MM.1S (cell line): ENCODE results near the gene COL27A1.

Source experiments
- DNase-seq: peaks from one replicate; pipeline ENCODE4 v3.0.0-alpha.2; 2015
- H2AFZ ChIP-seq: fragments of 300-600 bp; sonication (generic); 2 replicates; pipeline ENCODE4 v1.6.0; 2016; ENCODE audit warnings: antibody characterized with exemption, low read length
- H3F3A ChIP-seq: fragments of 300-600 bp; sonication (generic); 2 replicates; pipeline ENCODE4 v1.6.1; 2016; ENCODE audit warnings: mild to moderate bottlenecking, antibody characterized with exemption, low read length, moderate library complexity, mixed read lengths; ENCODE audit not compliant: insufficient read depth
- H3K27ac ChIP-seq: fragments of 300-600 bp; sonication (generic); 2 replicates; pipeline ENCODE4 v1.5.1; 2016; ENCODE audit warnings: mild to moderate bottlenecking, low read length
- H3K27me3 ChIP-seq: fragments of 300-600 bp; sonication (generic); replicated peaks from 2 replicates; pipeline ENCODE4 v1.6.0; 2016; ENCODE audit warnings: low read length; ENCODE audit not compliant: insufficient read depth
- H3K36me3 ChIP-seq: fragments of 300-600 bp; sonication (generic); replicated peaks from 2 replicates; pipeline ENCODE4 v1.6.1; 2016; ENCODE audit warnings: mild to moderate bottlenecking, low read length, mixed read lengths; ENCODE audit not compliant: insufficient read depth
- H3K4me1 ChIP-seq: fragments of 300-600 bp; sonication (generic); 2 replicates; pipeline ENCODE4 v1.6.1; 2016; ENCODE audit warnings: low read length, mixed read lengths
- H3K4me2 ChIP-seq: fragments of 300-600 bp; sonication (generic); 2 replicates; pipeline ENCODE4 v1.6.0; 2016; ENCODE audit warnings: low read depth, low read length
- H3K4me3 ChIP-seq: fragments of 300-600 bp; sonication (generic); 2 replicates; pipeline ENCODE4 v1.5.1; 2016; ENCODE audit warnings: low read length, mixed read lengths
- H3K79me2 ChIP-seq: fragments of 300-600 bp; sonication (generic); 2 replicates; pipeline ENCODE4 v1.6.1; 2016; ENCODE audit warnings: mixed run types, low read length, mixed read lengths
- H3K9ac ChIP-seq: fragments of 300-600 bp; sonication (generic); 2 replicates; pipeline ENCODE4 v1.6.1; 2016; ENCODE audit warnings: low read length, mixed read lengths
- H3K9me2 ChIP-seq: fragments of 300-600 bp; sonication (generic); replicated peaks from 2 replicates; pipeline ENCODE4 v1.6.1; 2016; ENCODE audit warnings: mild to moderate bottlenecking, low read length, mixed read lengths; ENCODE audit not compliant: insufficient read depth
- H3K9me3 ChIP-seq: fragments of 300-600 bp; sonication (generic); replicated peaks from 2 replicates; pipeline ENCODE4 v1.6.1; 2016; ENCODE audit warnings: mild to moderate bottlenecking, low read length, mixed read lengths; ENCODE audit not compliant: insufficient read depth
- H4K20me1 ChIP-seq: fragments of 300-600 bp; sonication (generic); 2 replicates; pipeline ENCODE4 v1.6.1; 2016; ENCODE audit warnings: mild to moderate bottlenecking, low read length, moderate library complexity, mixed read lengths; ENCODE audit not compliant: insufficient read depth
- EZH2 ChIP-seq: fragments of 300-600 bp; sonication (generic); optimal IDR thresholded peaks from 2 replicates; pipeline ENCODE3; 2017; ENCODE audit warnings: low read depth, mild to moderate bottlenecking, antibody characterized with exemption, low read length, mixed read lengths
- EZH2phosphoT487 ChIP-seq: fragments of 300-600 bp; sonication (generic); IDR thresholded peaks from 2 replicates; pipeline ENCODE4 v1.6.1; 2018; ENCODE audit warnings: antibody characterized with exemption, low read length
- TF ChIP-seq, protein P1 (sequence below): fragments of 300-600 bp; sonication (generic); IDR thresholded peaks from 2 replicates; pipeline ENCODE4 v1.5.1; 2016; ENCODE audit warnings: antibody characterized with exemption, low read length, mixed read lengths

The COL27A1 gene

DNA sequence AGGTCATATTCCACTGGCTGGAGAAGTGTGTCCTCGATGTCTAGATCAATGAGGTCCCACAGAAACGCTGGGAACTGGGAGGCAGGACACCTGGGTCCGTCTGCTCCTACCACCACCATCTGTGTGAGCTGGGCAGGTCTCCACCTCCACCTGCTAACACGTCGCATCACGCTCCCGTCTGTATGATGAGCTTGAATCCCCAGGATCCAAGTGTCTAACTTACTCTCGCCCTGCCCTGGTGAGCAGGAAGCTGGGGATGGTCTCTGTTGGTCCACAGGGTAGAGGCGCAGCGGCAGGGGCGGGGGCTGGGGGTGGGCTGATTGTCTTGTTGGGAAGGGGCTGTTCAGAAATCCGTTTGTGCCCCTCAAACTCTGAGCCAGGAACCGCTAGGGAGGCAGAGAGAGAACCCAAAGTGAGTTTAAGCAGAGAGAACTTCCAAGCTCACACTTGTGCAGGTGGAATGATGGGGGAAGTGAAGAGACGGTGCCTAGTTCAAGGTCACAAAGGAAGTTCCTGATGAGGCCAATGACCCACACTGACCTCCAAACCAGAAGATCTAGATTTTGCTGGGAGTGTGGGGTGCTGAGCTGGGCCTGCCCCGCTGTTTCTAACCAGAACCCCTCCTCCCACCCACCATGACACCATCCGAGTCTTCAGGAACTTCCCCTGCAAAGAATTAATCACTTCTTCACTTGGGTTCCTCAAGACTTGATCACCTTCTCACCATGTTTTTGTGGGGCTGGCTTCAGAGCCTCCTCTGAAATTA lies 195.5 kb downstream of the COL27A1 start:
- no peaks in the 10 kb centered on the region for H3K27me3 ChIP-seq
- no peak for TF ChIP-seq EZH2
- TF ChIP-seq, protein P1, sequence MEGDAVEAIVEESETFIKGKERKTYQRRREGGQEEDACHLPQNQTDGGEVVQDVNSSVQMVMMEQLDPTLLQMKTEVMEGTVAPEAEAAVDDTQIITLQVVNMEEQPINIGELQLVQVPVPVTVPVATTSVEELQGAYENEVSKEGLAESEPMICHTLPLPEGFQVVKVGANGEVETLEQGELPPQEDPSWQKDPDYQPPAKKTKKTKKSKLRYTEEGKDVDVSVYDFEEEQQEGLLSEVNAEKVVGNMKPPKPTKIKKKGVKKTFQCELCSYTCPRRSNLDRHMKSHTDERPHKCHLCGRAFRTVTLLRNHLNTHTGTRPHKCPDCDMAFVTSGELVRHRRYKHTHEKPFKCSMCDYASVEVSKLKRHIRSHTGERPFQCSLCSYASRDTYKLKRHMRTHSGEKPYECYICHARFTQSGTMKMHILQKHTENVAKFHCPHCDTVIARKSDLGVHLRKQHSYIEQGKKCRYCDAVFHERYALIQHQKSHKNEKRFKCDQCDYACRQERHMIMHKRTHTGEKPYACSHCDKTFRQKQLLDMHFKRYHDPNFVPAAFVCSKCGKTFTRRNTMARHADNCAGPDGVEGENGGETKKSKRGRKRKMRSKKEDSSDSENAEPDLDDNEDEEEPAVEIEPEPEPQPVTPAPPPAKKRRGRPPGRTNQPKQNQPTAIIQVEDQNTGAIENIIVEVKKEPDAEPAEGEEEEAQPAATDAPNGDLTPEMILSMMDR: no peak
- no peak for TF ChIP-seq EZH2phosphoT487
- H3K4me2 ChIP-seq: no peak overlapping the region
- H2AFZ ChIP-seq: no peak overlapping the region
- H3K4me1 ChIP-seq: no peaks in the 10 kb centered on the region
- H3K9me3 ChIP-seq: no peaks in the 10 kb centered on the region
- H3K9ac ChIP-seq: no peak overlapping the region
- H4K20me1 ChIP-seq: no peaks in the 10 kb centered on the region
- H3K9me2 ChIP-seq: no peaks in the 10 kb centered on the region
- H3F3A ChIP-seq: 0 out of 2 replicates have a peak, but pooled peaks cover 4% of the 10 kb centered on the region
- H3K27ac ChIP-seq: no peak overlapping the region
- DNase-seq: no peak
- H3K79me2 ChIP-seq: peaks cover 9% of the 10 kb centered on the region; the same call in 1 of the 2 replicates
- H3K36me3 ChIP-seq: peaks cover 26% of the 10 kb centered on the region
- H3K4me3 ChIP-seq: no peak overlapping the region

DNA sequence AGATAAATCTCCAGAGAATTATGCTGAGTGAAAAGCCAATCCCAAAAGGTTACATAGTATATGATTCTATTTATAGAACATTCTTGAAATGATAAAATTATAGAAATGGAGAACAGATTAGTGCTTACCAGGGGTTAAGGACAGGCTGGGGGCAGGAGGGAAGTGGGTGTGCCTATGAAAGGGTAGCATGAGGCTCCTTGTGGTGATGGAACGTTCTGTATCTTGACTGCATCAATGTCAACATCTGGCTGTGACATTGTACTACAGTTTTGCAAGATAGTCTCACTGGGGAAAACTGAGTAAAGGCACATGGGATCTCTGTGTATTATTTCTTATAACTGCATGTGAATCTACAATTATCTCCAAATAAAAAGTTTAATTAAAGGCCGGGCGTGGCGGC lies 196.6 kb downstream of the COL27A1 start:
- Histone ChIP-seq H3K4me3 (no peak overlapping the region), H3K4me2 (no peak overlapping the region), H3K9me2 (no peaks in the 10 kb centered on the region), H3K4me1 (no peaks in the 10 kb centered on the region), H3K27ac (no peak overlapping the region), H4K20me1 (no peaks in the 10 kb centered on the region), H3F3A (0 out of 2 replicates have a peak, but pooled peaks cover 9% of the 10 kb centered on the region), H3K9me3 (no peaks in the 10 kb centered on the region), H2AFZ (no peak overlapping the region), H3K79me2 (peaks cover 13% of the 10 kb centered on the region; the same call in 1 of the 2 replicates), H3K27me3 (no peaks in the 10 kb centered on the region), H3K9ac (no peak overlapping the region), H3K36me3 (peaks cover 28% of the 10 kb centered on the region)
- no peak for DNase-seq
- TF ChIP-seq EZH2phosphoT487 (no peak), EZH2 (no peak)
- TF ChIP-seq, protein P1: no peak

DNA sequence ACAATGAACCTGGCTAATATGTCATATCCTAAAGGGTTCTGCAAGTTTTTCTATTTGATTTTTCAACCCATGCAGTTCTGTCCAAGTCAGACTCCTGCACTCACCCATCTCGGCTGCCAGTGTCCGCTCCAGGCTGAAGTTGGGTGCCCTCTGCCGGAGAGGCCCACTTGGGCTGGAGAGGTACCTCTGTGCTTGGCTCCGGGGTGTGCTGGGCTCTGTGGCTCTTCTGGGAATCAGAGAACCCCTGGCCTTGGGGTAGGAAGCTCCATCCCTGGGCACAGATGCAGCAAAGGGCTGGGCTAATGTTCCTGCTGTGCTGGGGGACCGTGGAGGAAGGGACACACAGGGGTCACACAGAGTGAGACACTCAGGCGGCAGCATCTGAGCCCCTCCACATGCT lies 200.5 kb downstream of the COL27A1 start:
- no peaks in the 10 kb centered on the region for H3K9me2 ChIP-seq

More for the DNA sequence above, 200.5 kb downstream of the COL27A1 start:
- H3K9me3 ChIP-seq: no peaks in the 10 kb centered on the region
- no peak overlapping the region for H3K27ac ChIP-seq
- H2AFZ ChIP-seq: no peak overlapping the region
- H3K27me3 ChIP-seq: no peaks in the 10 kb centered on the region
- H3K9ac ChIP-seq: no peak overlapping the region
- no peak overlapping the region for H3K4me3 ChIP-seq
- H3F3A ChIP-seq: 0 out of 2 replicates have a peak, but pooled peaks cover 9% of the 10 kb centered on the region
- peaks cover 36% of the 10 kb centered on the region for H3K36me3 ChIP-seq
- no peak overlapping the region for H3K4me2 ChIP-seq
- H4K20me1 ChIP-seq: no peaks in the 10 kb centered on the region
- DNase-seq: no peak
- H3K4me1 ChIP-seq: no peaks in the 10 kb centered on the region
- TF ChIP-seq, protein P1: no peak
- peaks cover 40% of the 10 kb centered on the region for H3K79me2 ChIP-seq
